Measurements from ENCODE around the gene DNAH8. TPM values are rescaled to one million over a fixed set of nuclear protein-coding genes. Genes with fewer than 3 reads are reported as not detected.

DNAH8 gene
- total RNA-seq, 1 donor from 2014 or later, result 0.89 TPM

DNA sequence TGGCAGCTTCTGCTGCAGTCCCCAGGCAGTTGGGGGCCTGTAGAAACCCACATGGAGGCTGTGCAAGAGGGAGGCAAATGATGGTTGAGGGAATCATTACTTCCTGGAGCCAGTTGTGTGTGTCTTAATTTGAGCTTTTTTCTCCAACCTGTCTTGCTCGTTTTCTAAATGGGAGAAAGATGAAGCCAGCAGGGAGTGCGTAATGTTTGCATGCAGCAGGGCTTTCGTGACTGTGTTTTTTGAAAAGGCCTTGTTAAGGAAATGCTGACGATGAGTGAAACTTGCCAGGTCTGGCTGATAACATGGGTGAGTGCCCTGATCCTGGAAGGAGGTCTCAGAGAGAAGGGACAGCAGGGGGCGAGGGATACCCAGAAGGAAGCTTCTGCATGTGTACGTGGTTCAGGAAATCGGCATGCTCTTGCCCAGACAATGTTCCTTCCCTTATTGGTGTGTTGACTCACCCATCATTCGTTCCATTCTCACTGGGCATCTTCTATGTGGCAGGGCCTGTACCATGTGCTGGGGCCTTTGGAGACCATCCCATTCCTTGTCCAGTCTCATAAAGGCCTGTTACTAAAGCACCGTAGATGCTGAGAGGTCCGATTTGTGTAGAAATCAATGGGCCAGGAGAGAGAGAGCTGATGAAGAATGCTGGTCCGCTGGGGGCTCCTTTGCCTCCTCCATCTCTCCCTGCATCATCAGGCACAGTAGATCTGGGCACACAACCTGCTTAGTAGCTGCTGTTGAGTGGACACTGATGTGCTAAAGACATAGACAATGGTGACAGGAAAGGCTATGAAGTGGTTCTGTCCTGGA, 360.9 kb downstream of the DNAH8 start:
- no peak for DNase-seq

- DNase-seq, result no peak
Measured at GRCh38 chr6:39076623-39077535, 361.8 kb downstream of the DNAH8 start.

- DNase-seq, result no peak
Measured at GRCh38 chr6:39077882-39078594, 362.9 kb downstream of the DNAH8 start.

DNA sequence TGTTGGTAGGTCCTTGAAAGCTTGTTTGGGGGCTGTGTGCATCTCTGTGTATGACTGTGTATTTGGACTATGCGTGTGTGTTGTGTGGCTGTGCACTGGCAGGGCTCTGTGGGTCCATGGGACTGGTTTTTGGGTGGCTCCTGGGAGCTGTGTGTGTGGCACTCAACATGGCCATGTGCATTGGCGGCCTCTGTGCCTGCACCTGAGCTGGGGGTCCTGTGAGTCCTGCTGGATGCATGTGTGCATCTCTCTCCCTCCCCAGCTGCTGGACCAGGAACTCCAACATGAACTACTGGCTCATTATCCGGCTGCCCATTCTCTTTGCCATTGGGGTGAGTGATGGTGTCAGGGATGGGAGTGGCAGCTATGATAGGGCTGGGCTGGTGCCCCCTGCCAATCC, 363.6 kb downstream of the DNAH8 start:
- DNase-seq, result no peak

DNA sequence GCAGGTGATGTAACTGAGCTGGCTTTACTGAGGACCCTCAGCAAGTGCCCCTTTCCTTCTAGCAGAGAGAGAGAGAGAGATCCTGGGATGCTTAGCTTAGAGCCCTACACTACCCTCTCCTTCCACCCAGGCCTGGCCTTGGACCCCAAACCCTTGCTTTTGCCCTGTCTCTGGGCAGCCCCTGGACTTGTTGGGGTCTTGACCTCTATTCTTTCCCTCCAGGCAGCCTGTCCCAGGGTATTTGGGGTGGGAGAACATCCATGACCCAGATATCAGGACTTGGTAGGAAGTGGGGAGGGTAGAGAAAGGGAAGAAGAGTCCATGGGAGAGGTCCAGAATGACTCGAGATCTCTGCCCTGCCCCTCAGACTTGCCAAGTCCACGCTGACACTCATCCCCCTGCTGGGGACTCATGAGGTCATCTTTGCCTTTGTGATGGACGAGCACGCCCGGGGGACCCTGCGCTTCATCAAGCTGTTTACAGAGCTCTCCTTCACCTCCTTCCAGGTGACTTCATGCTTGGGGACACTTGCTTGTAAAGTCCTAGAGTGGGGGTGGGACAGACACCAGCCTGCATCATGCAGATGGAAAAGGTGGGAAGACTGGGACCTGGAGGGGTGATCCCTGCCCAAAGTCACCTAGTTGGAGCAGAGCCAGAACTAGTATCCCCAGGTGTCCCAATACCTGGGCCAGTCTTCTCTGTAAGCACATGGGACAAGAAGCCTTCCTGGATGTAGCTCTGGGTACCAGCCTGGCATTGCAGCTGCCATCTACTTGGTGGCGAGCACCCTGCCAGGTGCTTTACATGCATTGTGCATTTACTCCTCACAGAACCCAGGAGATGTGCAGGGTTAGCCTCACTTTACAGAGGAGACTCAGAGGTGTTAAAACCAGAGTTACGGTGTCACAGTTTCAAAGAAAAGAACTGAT, 364.4 kb downstream of the DNAH8 start:
- no peak for DNase-seq

Small RNAs within 50 kb of the gene (small RNA-seq; reads per million reads assigned to genes)
- gene AL034345.1 (ENCODE audit: low replicate concordance) (not detected), gene RF00393 (ENCODE audit: low replicate concordance) (not detected)

Other genes starting within 250 kb of the DNAH8 start
- 15.0 TPM for gene BTBD9, start 75.4 kb upstream of the DNAH8 start, total RNA-seq
- gene GLO1, start 12.2 kb upstream of the DNAH8 start, total RNA-seq, result 93.5 TPM